SJCRH30 (cell line): ENCODE measurements around the gene PDE7B. TPM values are rescaled to one million over a fixed set of nuclear protein-coding genes. Genes with fewer than 3 reads are reported as not detected.
"Not testable (repeated sequence)": the region's sequence is repeated elsewhere in the genome, so short reads cannot be mapped to it uniquely, and the experiment has no call there.

ENCODE experiments used
- DNase-seq, 2 experiments: peaks; one replicate each; pipeline ENCODE4 v3.0.0-alpha.2; 2015 to 2020
- H3K27ac ChIP-seq: fragments of 250-450 bp; sonication (Bioruptor Pico); 2 replicates; pipeline ENCODE4 v1.5.1; 2020; ENCODE audit warnings: mild to moderate bottlenecking, moderate library complexity
- H3K27me3 ChIP-seq: fragments of 250-450 bp; sonication (Bioruptor Pico); 2 replicates; pipeline ENCODE4 v1.5.1; 2020; ENCODE audit warnings: mild to moderate bottlenecking, moderate library complexity
- H3K36me3 ChIP-seq: fragments of 250-450 bp; sonication (Bioruptor Pico); 2 replicates; pipeline ENCODE4 v1.5.1; 2020; ENCODE audit warnings: mild to moderate bottlenecking, moderate library complexity
- H3K4me1 ChIP-seq: fragments of 250-450 bp; sonication (Bioruptor Pico); 2 replicates; pipeline ENCODE4 v1.5.1; 2020; ENCODE audit warnings: mild to moderate bottlenecking, moderate library complexity
- H3K4me3 ChIP-seq: fragments of 250-450 bp; sonication (Bioruptor Pico); 2 replicates; pipeline ENCODE4 v1.5.1; 2020; ENCODE audit warnings: mild to moderate bottlenecking, moderate library complexity
- H3K9me3 ChIP-seq: fragments of 250-450 bp; sonication (Bioruptor Pico); replicated peaks from 2 replicates; pipeline ENCODE4 v1.5.1; 2020; ENCODE audit warnings: mild to moderate bottlenecking, moderate library complexity
- total RNA-seq: library from RNA; depleted of rRNA; stranded (reverse); fragments of >200 nt; shearing (Covaris generic); gene quantifications from 2 replicates; pipeline ENCODE4 v1.2.3, GENCODE V29; 2014

PDE7B gene
- total RNA-seq, 1 experiment from 2014 or later, result 0.20 TPM

DNA sequence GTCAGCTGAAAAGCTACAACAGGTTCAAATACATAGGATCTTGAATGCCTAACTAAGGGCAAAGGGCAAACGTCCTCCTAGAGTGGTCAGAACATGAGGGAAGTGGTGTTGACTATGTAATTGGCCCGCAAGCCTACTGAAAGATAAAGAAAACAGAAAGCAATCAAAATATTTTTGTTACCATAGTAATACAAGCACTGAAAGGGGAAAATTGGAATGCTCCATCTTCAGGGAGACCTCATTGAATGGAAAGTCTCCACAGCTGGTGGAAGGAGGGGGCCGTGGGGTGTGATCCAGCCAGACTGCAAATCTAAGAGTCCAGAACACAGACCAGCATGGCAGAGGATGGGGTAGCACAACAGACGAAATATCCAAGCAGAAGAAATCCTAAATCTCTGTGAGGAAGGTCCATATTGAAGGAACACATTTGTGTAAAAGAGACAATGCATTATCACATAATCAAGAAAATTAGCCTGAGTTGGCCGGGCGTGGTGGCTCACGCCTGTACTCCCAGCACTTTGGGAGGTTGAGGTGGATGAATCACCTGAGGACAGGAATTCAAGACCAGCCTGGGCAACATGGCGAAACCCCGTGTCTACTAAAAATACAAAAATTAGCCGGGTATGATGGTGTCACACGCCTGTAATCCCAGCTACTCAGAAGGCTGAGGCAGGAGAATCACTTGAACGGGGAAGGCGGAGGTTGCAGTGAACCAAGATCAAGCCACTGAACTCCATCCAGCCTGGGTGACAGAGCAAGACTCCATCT, 359.1 kb downstream of the PDE7B start:
- no peaks in the 10 kb centered on the region for H3K4me1 ChIP-seq
- H3K4me3 ChIP-seq, result no peak overlapping the region
- no peaks in the 10 kb centered on the region for H3K9me3 ChIP-seq
- H3K27me3 ChIP-seq, result no peaks in the 10 kb centered on the region
- no peak overlapping the region for H3K27ac ChIP-seq
- no peak for DNase-seq
- H3K36me3 ChIP-seq, result no peaks in the 10 kb centered on the region

DNA sequence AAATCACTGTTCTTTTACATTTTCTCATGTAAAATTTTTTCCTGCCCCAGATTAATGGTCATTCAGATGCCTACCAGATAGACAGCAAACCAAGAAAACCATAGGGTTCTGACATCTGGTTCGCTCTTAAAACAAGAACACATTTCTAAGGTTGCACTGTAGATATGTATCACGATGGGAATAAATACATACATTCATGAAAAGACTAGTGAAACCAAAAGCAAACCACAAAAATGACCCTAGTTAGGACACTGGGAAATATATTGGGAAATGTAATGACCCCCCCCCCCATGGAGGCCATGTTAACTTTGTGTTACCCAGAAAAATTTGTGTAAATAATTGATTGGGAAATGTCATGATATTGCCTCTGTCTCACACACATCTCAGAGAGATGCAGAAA, 361.1 kb downstream of the PDE7B start:
- no peak for DNase-seq
- Histone ChIP-seq H3K9me3 (no peaks in the 10 kb centered on the region), H3K4me3 (no peak overlapping the region), H3K27me3 (no peaks in the 10 kb centered on the region), H3K27ac (no peak overlapping the region), H3K4me1 (no peaks in the 10 kb centered on the region), H3K36me3 (no peaks in the 10 kb centered on the region)

DNA sequence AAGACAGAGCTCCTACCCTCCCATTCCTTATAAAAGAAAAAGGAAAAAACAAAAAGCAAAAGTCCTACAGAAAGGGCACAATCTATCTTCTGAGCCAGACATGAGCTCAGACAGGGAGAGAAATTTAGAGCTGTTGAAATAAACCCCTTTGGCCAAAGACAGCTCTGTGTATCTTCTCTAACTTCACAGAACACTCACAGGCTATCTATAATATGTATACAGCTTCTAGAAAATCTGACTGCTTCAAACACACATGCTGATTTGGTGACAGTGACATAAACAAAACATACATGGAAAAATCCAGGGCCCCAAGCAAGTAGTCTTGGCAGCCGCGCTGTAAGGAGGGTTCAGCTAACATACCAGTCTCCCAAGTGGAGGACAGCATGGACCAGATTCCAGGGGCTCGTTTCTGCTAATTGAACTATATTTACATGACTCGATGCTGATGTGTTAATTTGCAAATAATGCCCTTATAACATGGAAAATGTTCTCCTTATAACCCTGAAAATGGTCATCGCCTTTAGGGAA, 361.6 kb downstream of the PDE7B start:
- DNase-seq, result no peak
- Histone ChIP-seq H3K27me3 (no peaks in the 10 kb centered on the region), H3K4me1 (no peaks in the 10 kb centered on the region), H3K9me3 (no peaks in the 10 kb centered on the region), H3K27ac (no peak overlapping the region), H3K36me3 (no peaks in the 10 kb centered on the region), H3K4me3 (no peak overlapping the region)

DNA sequence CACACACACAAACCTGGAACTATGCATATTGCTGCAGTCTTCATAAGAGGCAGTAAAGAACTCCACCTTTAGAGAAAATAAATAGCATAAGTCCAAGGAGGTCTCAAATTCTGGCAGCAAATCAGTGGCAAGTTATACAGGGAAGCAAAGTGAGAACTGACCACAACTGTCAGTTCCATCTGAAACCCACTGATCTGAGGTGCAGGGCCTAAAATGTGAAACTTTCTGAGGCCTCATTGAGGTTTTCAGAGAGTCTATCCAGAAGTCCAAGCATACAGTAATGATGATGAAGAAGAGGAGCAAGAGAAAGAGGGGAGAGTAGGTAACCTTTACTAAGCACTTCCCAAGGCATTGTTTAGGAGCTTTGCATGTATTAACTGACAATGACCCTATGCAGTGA, 362.4 kb downstream of the PDE7B start:
- no peaks in the 10 kb centered on the region for H3K4me1 ChIP-seq
- H3K4me3 ChIP-seq, result no peak overlapping the region
- H3K27me3 ChIP-seq, result no peaks in the 10 kb centered on the region
- H3K9me3 ChIP-seq, result no peaks in the 10 kb centered on the region
- H3K36me3 ChIP-seq, result no peaks in the 10 kb centered on the region
- no peak for DNase-seq
- H3K27ac ChIP-seq, result no peak overlapping the region

DNA sequence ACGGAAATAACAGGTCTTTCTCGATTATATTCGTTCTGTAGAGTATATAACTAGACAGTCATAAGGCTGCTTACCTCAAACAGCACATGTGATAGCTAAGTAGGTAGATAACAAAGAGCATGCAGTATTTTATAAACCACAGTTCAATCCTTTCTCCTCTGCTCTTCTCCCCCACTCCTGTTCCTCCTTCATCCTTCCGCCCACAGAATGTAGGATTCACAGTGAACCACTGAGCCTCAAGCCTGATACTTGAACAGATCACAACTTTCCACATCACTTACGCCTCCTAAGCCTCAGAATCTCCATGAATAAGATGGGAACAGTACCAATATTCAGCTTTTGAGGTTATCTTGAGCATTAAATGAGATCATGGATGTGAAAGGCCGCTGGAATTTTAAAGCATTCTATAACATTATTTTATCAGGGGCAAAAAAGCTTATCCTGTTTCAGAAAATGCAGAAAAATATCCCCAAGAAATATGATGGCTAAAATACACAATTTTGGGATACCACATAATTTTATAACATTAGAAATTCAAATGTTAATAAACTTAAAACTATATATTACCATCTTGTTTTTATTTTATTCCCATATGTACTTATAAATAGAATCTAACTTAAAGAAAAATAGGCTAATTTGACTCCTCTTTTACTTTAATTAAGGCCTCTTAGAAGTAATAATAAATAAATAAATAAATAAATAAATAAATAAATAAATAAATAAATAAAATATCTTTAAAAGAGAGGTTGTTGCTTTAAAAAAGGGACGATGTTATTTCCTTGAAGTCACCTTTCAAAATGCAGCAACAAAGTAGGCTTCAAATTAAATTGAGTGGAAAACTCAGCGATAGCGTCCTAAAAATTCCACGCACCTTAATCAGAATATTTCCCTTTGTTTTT, 365.3 kb downstream of the PDE7B start:
- no peaks in the 10 kb centered on the region for H3K4me1 ChIP-seq
- no peaks in the 10 kb centered on the region for H3K36me3 ChIP-seq
- no peaks in the 10 kb centered on the region for H3K27me3 ChIP-seq
- H3K27ac ChIP-seq, result no peak overlapping the region
- H3K4me3 ChIP-seq, result no peak overlapping the region
- no peaks in the 10 kb centered on the region for H3K9me3 ChIP-seq
- DNase-seq, result no peak

DNA sequence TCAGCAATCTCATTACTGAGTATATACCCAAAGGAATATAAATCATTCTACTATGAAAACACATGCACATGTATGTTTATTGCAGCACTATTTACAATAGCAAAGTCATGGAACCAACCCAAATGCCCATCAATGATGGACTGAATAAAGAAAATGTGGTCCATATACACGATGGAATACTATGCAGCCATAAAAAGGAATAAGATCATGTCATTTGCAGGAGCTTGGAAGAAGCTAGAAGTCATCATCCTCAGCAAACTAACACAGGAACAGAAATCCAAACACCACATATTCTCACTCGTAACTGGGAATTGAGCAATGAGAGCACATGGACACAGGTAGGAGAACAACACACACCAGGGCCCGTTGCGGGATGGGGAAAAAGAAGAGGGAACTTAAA, 373.5 kb downstream of the PDE7B start:
- H3K36me3 ChIP-seq, H3K27ac ChIP-seq, H3K27me3 ChIP-seq, H3K9me3 ChIP-seq, H3K4me3 ChIP-seq, H3K4me1 ChIP-seq, DNase-seq: not testable (repeated sequence)

DNA sequence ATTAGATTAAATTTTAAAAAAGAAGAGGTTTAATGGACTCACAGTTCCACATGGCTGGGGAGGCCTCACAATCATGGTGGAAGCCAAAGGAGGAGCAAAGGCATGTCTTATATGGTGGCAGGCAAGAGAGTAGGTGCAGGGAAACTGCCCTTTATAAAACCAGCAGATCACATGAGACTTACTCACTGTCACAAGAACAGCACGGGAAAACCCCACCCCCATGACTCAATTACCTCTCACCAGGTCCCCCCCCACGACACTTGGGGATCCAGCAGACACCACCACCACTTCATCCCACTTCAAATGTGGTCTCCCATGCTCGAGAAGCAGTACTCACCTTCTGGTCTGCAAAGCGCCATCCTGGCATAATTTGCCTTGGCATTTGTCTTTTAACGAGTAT, 374.0 kb downstream of the PDE7B start:
- no peaks in the 10 kb centered on the region; the same call in 1 of the 2 replicates for H3K36me3 ChIP-seq
- H3K9me3 ChIP-seq, result no peaks in the 10 kb centered on the region
- no peaks in the 10 kb centered on the region for H3K27me3 ChIP-seq
- H3K4me1 ChIP-seq, result peaks cover 3% of the 10 kb centered on the region; the same call in 1 of the 2 replicates
- H3K27ac ChIP-seq, result no peak overlapping the region
- H3K4me3 ChIP-seq, result no peak overlapping the region
- DNase-seq, result no peak

DNA sequence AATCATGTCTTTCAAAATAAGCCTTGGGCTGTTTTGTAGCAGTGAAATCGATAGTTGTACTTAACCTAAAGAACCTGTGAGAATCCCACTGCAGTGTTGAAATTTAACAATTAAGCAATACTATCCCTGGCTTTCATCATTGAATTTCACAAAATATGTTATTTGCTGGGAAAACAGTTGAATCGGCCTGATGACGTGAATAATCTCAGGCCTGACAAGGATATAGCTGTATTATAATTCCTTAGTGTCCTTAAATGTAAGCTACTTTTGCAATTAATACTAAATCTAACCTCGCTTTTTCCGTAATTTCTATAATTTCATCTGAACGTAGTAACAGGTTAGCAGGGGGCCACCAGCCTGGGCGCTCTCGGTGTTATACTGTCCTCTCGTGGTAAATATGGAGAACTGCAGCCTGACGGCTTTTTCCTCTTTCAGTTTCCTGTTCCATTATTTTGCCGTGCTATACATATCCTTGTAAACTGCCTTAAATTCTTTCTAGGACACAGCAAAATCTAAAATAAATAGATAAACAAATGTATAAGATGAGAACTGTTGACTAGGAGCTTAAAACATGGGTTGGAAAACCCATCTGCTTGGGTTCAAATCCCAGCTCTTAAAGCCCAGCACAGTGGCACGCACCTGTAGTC, 374.6 kb downstream of the PDE7B start:
- H3K4me3 ChIP-seq, result no peak overlapping the region
- no peaks in the 10 kb centered on the region for H3K27me3 ChIP-seq
- peak; percentile 9 to 68 for DNase-seq
- no peak overlapping the region for H3K27ac ChIP-seq
- no peaks in the 10 kb centered on the region; the same call in 1 of the 2 replicates for H3K36me3 ChIP-seq
- H3K4me1 ChIP-seq, result peaks cover 3% of the 10 kb centered on the region; the same call in 1 of the 2 replicates
- no peaks in the 10 kb centered on the region for H3K9me3 ChIP-seq

DNA sequence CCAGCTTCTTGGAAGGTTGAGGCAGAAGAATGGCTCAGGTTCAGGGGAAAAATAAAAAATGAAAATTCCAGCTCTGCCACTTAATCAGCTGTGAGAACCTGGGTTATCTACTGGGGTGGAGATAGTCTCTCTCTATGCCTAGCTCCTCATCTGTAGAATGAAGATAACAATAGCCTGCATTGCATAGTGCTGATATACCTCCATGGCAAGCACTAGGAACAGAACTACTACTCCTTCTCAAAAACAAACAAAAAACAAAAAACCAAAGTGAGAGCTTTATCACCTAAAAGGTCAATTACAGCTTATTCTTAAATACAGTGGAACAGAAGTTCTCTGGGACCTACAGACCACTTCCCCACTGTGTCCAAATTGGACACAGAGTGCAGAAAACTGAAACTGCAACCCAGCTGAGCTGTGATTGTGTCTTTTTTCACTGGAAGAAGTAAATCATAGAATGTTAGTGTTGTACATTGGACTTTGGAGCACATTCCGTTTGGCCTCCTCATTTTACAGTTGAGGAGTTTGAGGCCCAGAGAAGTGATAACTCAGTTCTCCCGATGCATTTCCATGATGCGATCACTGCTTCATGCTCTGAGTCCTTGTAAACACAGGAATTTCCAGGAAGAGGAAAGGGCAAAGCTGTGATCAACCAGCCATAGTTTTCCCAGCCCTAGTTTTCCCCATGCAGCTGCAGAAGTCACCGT, 375.3 kb downstream of the PDE7B start:
- Histone ChIP-seq H3K36me3 (no peaks in the 10 kb centered on the region; the same call in 1 of the 2 replicates), H3K9me3 (no peaks in the 10 kb centered on the region), H3K27me3 (no peaks in the 10 kb centered on the region), H3K27ac (no peak overlapping the region), H3K4me3 (no peak overlapping the region), H3K4me1 (peaks cover 3% of the 10 kb centered on the region; the same call in 1 of the 2 replicates)
- no peak for DNase-seq

DNA sequence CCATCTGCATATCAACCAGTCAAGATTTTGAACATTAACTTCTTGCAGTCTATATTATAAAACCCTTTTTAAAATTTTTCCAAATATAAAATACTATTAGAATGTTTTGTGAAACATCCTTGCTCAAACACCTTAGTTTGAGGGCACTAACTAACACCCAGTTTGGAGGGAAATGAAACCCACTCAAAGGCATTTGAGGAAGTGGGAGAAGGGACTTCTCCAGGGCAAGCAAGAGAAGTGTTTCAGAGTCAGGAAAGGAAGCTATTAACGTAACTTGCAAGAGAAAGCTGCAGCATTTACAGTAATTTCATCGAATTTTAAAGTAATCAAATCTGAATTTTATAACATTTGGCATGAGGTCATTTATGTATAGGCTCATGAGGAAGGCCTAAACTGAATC, 377.3 kb downstream of the PDE7B start:
- peaks cover 3% of the 10 kb centered on the region; the same call in 1 of the 2 replicates for H3K4me1 ChIP-seq
- DNase-seq, result no peak

DNA sequence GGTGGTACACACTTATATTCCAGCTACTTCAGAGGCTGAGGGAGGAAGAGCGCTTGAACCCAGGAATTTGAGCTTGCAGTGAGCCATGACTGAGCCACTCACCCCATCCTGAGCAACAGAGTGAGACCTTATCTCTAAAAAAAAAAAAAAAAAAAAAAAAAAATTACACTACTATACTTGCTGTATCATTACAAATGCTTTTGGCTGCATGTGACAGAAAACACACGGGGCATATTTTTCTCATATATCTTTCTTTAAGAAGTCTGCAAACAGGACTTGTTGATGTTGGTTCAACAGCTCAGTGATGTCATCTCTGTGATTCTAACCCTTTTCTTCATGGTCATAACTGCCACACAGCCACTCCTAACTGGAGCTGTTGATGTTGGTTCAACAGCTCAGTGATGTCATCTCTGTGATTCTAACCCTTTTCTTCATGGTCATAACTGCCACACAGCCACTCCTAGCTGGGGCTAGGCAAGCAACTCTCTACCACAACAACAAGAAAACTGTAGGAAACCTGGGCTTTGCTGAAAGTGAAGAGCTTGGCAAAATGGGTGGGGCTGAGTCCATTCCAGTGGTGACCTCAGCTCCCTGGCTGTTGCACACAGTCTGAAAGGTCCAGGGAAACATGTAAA, 378.8 kb downstream of the PDE7B start:
- Histone ChIP-seq H3K9me3 (no peaks in the 10 kb centered on the region), H3K4me3 (no peak overlapping the region), H3K27me3 (no peaks in the 10 kb centered on the region), H3K36me3 (peaks cover 7% of the 10 kb centered on the region; the same call in 1 of the 2 replicates), H3K4me1 (peaks cover 3% of the 10 kb centered on the region; the same call in 1 of the 2 replicates), H3K27ac (no peak overlapping the region)
- DNase-seq, result no peak

More for the DNA sequence above, 377.3 kb downstream of the PDE7B start:
- Histone ChIP-seq H3K27ac (no peak overlapping the region), H3K4me3 (no peak overlapping the region), H3K9me3 (no peaks in the 10 kb centered on the region), H3K36me3 (peaks cover 7% of the 10 kb centered on the region; the same call in 1 of the 2 replicates), H3K27me3 (no peaks in the 10 kb centered on the region)

DNA sequence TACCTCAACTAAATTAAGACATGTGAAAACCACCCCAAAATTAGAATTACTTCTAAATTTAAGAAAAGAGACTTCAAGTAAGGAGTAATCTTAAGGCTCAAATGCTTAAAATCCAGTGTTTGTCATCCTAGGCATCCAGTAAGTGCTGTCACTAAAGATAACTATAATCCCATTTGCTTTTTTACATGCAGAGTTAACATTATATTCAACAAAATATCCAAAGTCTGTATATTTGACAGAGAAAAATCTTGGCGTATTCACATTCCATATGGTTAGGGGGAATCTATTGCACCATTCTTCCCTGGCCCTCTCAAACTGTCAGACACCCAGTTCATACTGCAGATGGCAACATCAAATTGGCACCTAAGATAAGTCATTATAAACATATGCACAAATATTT, 381.2 kb downstream of the PDE7B start:
- no peak for DNase-seq
- Histone ChIP-seq H3K27me3 (no peaks in the 10 kb centered on the region), H3K4me1 (no peaks in the 10 kb centered on the region), H3K36me3 (peaks cover 7% of the 10 kb centered on the region; the same call in 1 of the 2 replicates), H3K9me3 (no peaks in the 10 kb centered on the region), H3K27ac (no peak overlapping the region), H3K4me3 (no peak overlapping the region)

DNA sequence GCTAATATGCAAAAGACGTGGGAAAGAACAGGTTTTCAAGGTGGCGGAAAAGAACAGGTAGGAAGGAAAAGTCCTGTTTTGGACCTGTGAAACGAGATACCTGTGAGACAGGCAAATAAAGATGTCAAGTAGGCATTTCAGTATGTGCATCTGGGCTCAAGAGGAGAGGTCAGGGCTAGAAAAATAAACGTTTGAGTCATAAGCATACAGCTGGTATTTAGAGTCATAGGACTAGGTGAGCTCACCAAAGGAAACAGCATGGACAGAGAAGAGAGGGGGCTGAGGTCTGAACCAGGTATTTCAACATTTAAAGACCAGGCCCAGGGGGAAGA, 383.7 kb downstream of the PDE7B start:
- Histone ChIP-seq H3K4me1 (no peaks in the 10 kb centered on the region), H3K27ac (no peak overlapping the region), H3K4me3 (no peak overlapping the region), H3K9me3 (no peaks in the 10 kb centered on the region), H3K27me3 (no peaks in the 10 kb centered on the region), H3K36me3 (peaks cover 16% of the 10 kb centered on the region)
- no peak for DNase-seq
